Measurements from ENCODE around the gene GDF7. TPM values are rescaled to one million over a fixed set of nuclear protein-coding genes. Genes with fewer than 3 reads are reported as not detected.

The GDF7 gene
- total RNA-seq, 1 experiment from 2014 or later, result 0.02 TPM

DNA sequence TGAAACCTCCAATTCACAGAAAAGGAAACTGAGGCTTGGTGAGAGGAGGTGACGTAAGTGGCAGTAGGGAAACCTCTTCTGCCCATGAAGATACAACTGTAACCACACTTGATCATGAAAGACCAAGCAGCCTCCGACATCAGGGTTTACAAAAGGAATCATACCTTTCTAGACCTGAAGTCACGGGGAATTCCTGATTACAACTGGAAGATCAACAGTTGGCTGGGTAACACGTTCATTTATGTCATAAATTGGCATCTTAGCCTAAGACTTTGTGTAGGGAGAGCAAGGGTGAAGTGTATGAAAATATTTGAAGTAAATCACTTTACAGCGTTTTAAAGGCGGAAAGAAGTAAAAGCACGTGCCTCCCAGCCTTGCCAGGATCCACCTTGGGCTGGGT lies 17.0 kb upstream of the GDF7 start:
- peak overlapping the region; percentile 99 for H3K4me2 ChIP-seq (ENCODE audit: low read length)
- no peak for DNase-seq (ENCODE audit: low read depth, low spot score)
- POLR2A ChIA-PET, result interaction anchor here (1.6 to 2.5 kb wide), 2 partner anchors 11 to 203 kb away, joined by 5 to 11 read pairs; partner anchors contain the start of gene RHOB
- H3K9me2 ChIP-seq (ENCODE audit: insufficient read depth), result no peaks in the 10 kb centered on the region
- H3K79me2 ChIP-seq (ENCODE audit: insufficient read depth, low read length), result no peaks in the 10 kb centered on the region
- intact Hi-C loops (cut with micrococcal nuclease), result no loop called here
- peak overlapping the region; percentile 82 to 95 for H3K4me3 ChIP-seq (replicated peaks in 1 of 2; ENCODE audit: low read depth in 1 of 2, low read length in 2 of 2)
- CTCF ChIA-PET, result interaction anchor here (0.8 to 2.6 kb wide), 5 partner anchors 8 to 271 kb away, joined by 3 to 16 read pairs (median 4); partner anchors contain the start of gene RHOB
- H4K20me1 ChIP-seq (ENCODE audit: insufficient read depth), result no peaks in the 10 kb centered on the region
- H2AFZ ChIP-seq (ENCODE audit: low read depth, low read length, poor library complexity, severe bottlenecking), result no peak overlapping the region
- H3K9me3 ChIP-seq (ENCODE audit: control insufficient read depth in 1 of 2, insufficient read depth in 1 of 2, low read depth in 1 of 2, low read length in 2 of 2), result no peaks in the 10 kb centered on the region
- TF ChIP-seq JUND (IDR thresholded peaks at IDR 0.05), result no peak
- no peak for TF ChIP-seq CEBPB (IDR thresholded peaks at IDR 0.05; ENCODE audit: low read depth)
- TF ChIP-seq FOSL1 (IDR thresholded peaks at IDR 0.05; ENCODE audit: low read depth), result no peak
- TF ChIP-seq, protein P1, sequence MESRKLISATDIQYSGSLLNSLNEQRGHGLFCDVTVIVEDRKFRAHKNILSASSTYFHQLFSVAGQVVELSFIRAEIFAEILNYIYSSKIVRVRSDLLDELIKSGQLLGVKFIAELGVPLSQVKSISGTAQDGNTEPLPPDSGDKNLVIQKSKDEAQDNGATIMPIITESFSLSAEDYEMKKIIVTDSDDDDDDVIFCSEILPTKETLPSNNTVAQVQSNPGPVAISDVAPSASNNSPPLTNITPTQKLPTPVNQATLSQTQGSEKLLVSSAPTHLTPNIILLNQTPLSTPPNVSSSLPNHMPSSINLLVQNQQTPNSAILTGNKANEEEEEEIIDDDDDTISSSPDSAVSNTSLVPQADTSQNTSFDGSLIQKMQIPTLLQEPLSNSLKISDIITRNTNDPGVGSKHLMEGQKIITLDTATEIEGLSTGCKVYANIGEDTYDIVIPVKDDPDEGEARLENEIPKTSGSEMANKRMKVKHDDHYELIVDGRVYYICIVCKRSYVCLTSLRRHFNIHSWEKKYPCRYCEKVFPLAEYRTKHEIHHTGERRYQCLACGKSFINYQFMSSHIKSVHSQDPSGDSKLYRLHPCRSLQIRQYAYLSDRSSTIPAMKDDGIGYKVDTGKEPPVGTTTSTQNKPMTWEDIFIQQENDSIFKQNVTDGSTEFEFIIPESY (IDR thresholded peaks at IDR 0.05; ENCODE audit: extremely low read depth, insufficient replicate concordance, low read length), result no peak
- TF ChIP-seq EZH2 (IDR thresholded peaks at IDR 0.05), result no peak
- no peak for TF ChIP-seq YY1 (IDR thresholded peaks at IDR 0.05; ENCODE audit: extremely low read depth, insufficient replicate concordance, low read depth, low read length)
- no peak for TF ChIP-seq SIN3A (IDR thresholded peaks at IDR 0.05; ENCODE audit: low read depth)
- no peak for ATAC-seq
- RAD21 ChIA-PET (ENCODE audit: low non-redundant PET in 1 of 2, low total read pairs in 2 of 2, uncharacterized antibody in 2 of 2, unreplicated experiment in 2 of 2), result interaction anchor here (1.0 to 1.7 kb wide), 2 partner anchors 239 to 254 kb away, joined by 3 to 4 read pairs; no protein-coding TSS in a partner anchor
- H3K9ac ChIP-seq (ENCODE audit: low read length), result peak overlapping the region; percentile 91
- H3K27me3 ChIP-seq (ENCODE audit: insufficient read depth, low read length), result no peaks in the 10 kb centered on the region
- no peaks in the 10 kb centered on the region for H3K36me3 ChIP-seq (ENCODE audit: control insufficient read depth in 1 of 2, insufficient read depth in 2 of 2, low read length in 2 of 2)
- no TSS peak for BruUV-seq (replicated peaks)
- H3K27ac ChIP-seq (ENCODE audit: low read depth, low read length), result no peak overlapping the region
- peaks cover 5 to 18% of the 10 kb centered on the region in 2 experiments for H3K4me1 ChIP-seq (ENCODE audit: control insufficient read depth in 1 of 2, insufficient read depth in 2 of 2, low read length in 2 of 2)
